ENCODE measurements around the gene FSTL4. TPM values are rescaled to one million over a fixed set of nuclear protein-coding genes. Genes with fewer than 3 reads are reported as not detected.
A peak's percentile ranks its signal among the peaks of the same experiment; 100 is the strongest.

The FSTL4 gene
- total RNA-seq, 1 experiment from 2014 or later, result not detected

GRCh38 chr5:133290669-133291240 is 321.6 kb downstream of the FSTL4 start:
- Histone ChIP-seq H3K27me3 (ENCODE audit: insufficient read depth, low read depth) (no peaks in the 10 kb centered on the region), H3K9me2 (ENCODE audit: insufficient read depth) (no peaks in the 10 kb centered on the region), H3K36me3 (ENCODE audit: low read depth) (no peaks in the 10 kb centered on the region), H3F3A (ENCODE audit: insufficient read depth, low read depth) (peaks cover 39% of the 10 kb centered on the region), H3K4me1 (replicated peaks; ENCODE audit: insufficient read depth) (peaks cover 71% of the 10 kb centered on the region), H3K27ac (peak overlapping the region; percentile 56), H2AFZ (no peak overlapping the region), H3K9me3 (ENCODE audit: insufficient read depth, low read depth) (no peaks in the 10 kb centered on the region), H4K20me1 (ENCODE audit: insufficient read depth) (no peaks in the 10 kb centered on the region), H3K79me2 (ENCODE audit: low read depth) (no peaks in the 10 kb centered on the region), H3K4me3 (no peak overlapping the region), H3K4me2 (peak overlapping the region; percentile 64)
- ChIA-PET CTCF (no interaction called here), POLR2A (ENCODE audit: unreplicated experiment) (no interaction called here)
- no peak for DNase-seq
- intact Hi-C loops (cut with micrococcal nuclease; ENCODE audit: unreplicated experiment), result no loop called here
- no TSS peak for BruUV-seq (replicated peaks)
- TF ChIP-seq, protein P1, sequence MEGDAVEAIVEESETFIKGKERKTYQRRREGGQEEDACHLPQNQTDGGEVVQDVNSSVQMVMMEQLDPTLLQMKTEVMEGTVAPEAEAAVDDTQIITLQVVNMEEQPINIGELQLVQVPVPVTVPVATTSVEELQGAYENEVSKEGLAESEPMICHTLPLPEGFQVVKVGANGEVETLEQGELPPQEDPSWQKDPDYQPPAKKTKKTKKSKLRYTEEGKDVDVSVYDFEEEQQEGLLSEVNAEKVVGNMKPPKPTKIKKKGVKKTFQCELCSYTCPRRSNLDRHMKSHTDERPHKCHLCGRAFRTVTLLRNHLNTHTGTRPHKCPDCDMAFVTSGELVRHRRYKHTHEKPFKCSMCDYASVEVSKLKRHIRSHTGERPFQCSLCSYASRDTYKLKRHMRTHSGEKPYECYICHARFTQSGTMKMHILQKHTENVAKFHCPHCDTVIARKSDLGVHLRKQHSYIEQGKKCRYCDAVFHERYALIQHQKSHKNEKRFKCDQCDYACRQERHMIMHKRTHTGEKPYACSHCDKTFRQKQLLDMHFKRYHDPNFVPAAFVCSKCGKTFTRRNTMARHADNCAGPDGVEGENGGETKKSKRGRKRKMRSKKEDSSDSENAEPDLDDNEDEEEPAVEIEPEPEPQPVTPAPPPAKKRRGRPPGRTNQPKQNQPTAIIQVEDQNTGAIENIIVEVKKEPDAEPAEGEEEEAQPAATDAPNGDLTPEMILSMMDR (conservative IDR thresholded peaks at IDR 0.05), result no peak
- TF ChIP-seq EZH2 (IDR thresholded peaks at IDR 0.05; ENCODE audit: low read depth), result no peak

DNA sequence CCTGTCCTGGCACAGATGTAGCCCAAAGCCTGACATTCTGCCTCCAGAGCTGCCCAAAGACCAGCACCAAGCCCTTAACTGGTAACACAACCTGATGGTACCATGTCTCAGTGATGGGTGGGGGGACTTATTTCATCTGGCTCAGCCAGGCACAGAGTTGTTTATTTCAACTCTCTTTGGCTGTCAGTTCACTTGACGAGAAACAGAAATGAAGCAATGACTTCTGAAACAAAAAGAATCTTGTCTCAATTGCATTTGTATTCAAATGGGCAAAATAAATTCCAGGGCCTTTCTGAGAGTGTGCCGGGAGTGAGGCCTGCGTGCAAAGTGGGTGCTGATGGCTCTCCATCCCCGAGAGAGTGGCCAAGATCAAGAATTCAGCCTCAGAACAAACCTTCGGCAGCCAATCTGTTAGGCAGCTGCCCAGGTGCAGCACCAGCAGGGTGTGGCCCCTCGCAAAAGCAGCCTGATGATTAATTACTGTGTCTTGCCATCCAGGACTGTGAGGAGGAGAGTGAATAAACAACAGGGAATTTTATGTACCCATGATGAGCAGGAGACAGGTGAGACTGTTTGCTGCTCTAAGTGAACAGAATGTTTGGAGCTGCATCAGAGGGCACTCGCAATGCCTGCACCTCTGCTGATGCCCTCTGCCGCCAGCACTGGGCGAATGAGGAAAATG is 322.5 kb downstream of the FSTL4 start:
- Histone ChIP-seq H3K27ac (peak overlapping the region; percentile 14; the same call in 1 of the 2 replicates), H3K27me3 (ENCODE audit: insufficient read depth, low read depth) (no peaks in the 10 kb centered on the region), H4K20me1 (ENCODE audit: insufficient read depth) (no peaks in the 10 kb centered on the region), H3K79me2 (ENCODE audit: low read depth) (no peaks in the 10 kb centered on the region), H3F3A (ENCODE audit: insufficient read depth, low read depth) (peaks cover 39% of the 10 kb centered on the region), H3K4me1 (replicated peaks; ENCODE audit: insufficient read depth) (peaks cover 80% of the 10 kb centered on the region), H3K4me2 (peak overlapping the region; percentile 64), H2AFZ (no peak overlapping the region), H3K36me3 (ENCODE audit: low read depth) (no peaks in the 10 kb centered on the region), H3K4me3 (no peak overlapping the region), H3K9me2 (ENCODE audit: insufficient read depth) (no peaks in the 10 kb centered on the region), H3K9me3 (ENCODE audit: insufficient read depth, low read depth) (no peaks in the 10 kb centered on the region)
- ChIA-PET POLR2A (ENCODE audit: unreplicated experiment) (no interaction called here), CTCF (no interaction called here)
- TF ChIP-seq, protein P1 (conservative IDR thresholded peaks at IDR 0.05), result no peak
- TF ChIP-seq EZH2 (IDR thresholded peaks at IDR 0.05; ENCODE audit: low read depth), result no peak
- no TSS peak for BruUV-seq (replicated peaks)
- intact Hi-C loops (cut with micrococcal nuclease; ENCODE audit: unreplicated experiment), result no loop called here
- DNase-seq, result peak; percentile 18 to 87

DNA sequence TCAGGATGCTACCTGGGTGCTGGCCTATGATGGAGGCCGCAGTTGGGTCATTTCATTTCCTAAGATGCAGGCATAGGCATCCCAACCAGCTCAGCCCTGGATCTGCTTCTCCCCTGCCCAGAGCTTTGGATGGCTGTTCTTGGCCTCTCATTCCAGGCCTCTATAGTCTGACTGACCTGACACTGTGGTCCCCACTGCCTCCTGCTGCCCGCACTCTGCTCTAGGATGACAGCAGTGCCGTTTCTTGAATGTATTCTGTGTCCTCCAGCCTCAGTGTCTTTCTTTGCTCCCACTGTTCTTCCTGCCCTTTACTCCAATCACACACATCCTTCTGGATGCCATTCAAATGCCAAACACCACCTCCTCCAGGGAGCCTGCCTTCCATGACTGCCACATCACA is 324.8 kb downstream of the FSTL4 start:
- no peaks in the 10 kb centered on the region for H3K79me2 ChIP-seq (ENCODE audit: low read depth)
- H3K36me3 ChIP-seq (ENCODE audit: low read depth), result no peaks in the 10 kb centered on the region
- no peak overlapping the region for H3K4me3 ChIP-seq
- H3K4me1 ChIP-seq (replicated peaks; ENCODE audit: insufficient read depth), result peaks cover 66% of the 10 kb centered on the region
- H2AFZ ChIP-seq, result no peak overlapping the region
- intact Hi-C loops (cut with micrococcal nuclease; ENCODE audit: unreplicated experiment), result loop anchor here (1.0 kb wide), 1 partner anchor 176 kb away; no protein-coding TSS in a partner anchor
- no TSS peak for BruUV-seq (replicated peaks)
- ChIA-PET POLR2A (ENCODE audit: unreplicated experiment) (interaction anchor here (0.7 kb wide), 1 partner anchor 392 kb away, joined by 5 read pairs; no protein-coding TSS in a partner anchor), CTCF (no interaction called here)
- H3K4me2 ChIP-seq, result no peak overlapping the region
- no peak for DNase-seq
- no peaks in the 10 kb centered on the region for H3K27me3 ChIP-seq (ENCODE audit: insufficient read depth, low read depth)
- TF ChIP-seq, protein P1 (conservative IDR thresholded peaks at IDR 0.05), result peak; percentile 60
- no peak for TF ChIP-seq EZH2 (IDR thresholded peaks at IDR 0.05; ENCODE audit: low read depth)
- H3K27ac ChIP-seq, result no peak overlapping the region
- no peaks in the 10 kb centered on the region for H4K20me1 ChIP-seq (ENCODE audit: insufficient read depth)
- H3K9me3 ChIP-seq (ENCODE audit: insufficient read depth, low read depth), result no peaks in the 10 kb centered on the region
- H3K9me2 ChIP-seq (ENCODE audit: insufficient read depth), result no peaks in the 10 kb centered on the region
- peaks cover 32% of the 10 kb centered on the region for H3F3A ChIP-seq (ENCODE audit: insufficient read depth, low read depth)
